WI38 (cell line): ENCODE data around the gene CAPN1.
"Not testable (repeated sequence)": the region's sequence is repeated elsewhere in the genome, so short reads cannot be mapped to it uniquely, and the experiment has no call there.

Experiments
- H3K4me3 ChIP-seq: 2 replicates; pipeline ENCODE4 v1.5.1; 2011; ENCODE audit warnings: low read depth, mild to moderate bottlenecking, control low read depth, low read length
- CTCF ChIP-seq: IDR thresholded peaks from 2 replicates; pipeline ENCODE4 v1.5.1; 2012; ENCODE audit warnings: low read depth, mild to moderate bottlenecking, control low read depth, low read length

Gene CAPN1

GRCh38 chr11:65163684-65164083 lies 18.0 kb upstream of the CAPN1 start:
- no peak for TF ChIP-seq CTCF
- no peak overlapping the region for H3K4me3 ChIP-seq

- TF ChIP-seq CTCF: no peak
- H3K4me3 ChIP-seq: no peak overlapping the region
Observed at GRCh38 chr11:65165410-65166317, 16.1 kb upstream of the CAPN1 start.

DNA sequence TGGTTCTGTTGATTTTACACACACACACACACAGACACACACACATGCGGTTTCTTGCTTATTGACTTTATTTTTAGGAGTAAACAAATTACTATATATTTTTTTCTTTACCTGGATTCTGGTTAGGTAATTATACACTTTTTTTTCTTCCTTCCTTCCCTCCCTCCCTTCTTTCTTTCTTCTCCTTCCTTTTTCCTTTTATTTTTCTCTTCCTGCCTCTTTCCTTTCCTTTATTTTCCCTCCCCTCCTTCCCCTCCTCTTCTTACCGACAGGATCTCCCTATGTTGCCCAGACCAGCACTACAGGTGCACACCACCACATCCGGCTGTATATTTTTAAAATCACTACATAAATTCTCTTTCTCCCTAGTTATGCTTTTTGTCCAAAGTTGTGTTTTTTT lies 14.8 kb upstream of the CAPN1 start:
- H3K4me3 ChIP-seq: no peak overlapping the region
- no peak for TF ChIP-seq CTCF

DNA sequence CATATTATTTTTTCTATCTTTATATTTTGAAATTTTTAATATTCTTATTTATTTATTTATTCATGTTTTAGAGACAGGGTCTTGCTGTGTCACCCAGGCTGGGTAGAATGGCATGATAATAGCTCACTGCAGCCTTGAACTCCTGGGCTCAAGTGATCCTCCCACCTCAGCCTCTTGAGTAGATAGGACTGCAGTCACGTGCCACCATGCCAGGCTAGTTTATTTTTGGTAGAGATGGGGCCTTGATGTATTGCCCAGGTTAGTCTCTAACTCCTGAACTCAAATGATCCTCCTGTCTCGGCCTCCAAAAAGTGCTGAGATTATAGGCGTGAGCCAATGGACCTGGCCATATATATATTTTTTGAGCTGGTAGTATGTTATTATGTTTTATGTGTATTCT lies 14.1 kb upstream of the CAPN1 start:
- no peak overlapping the region for H3K4me3 ChIP-seq

DNA sequence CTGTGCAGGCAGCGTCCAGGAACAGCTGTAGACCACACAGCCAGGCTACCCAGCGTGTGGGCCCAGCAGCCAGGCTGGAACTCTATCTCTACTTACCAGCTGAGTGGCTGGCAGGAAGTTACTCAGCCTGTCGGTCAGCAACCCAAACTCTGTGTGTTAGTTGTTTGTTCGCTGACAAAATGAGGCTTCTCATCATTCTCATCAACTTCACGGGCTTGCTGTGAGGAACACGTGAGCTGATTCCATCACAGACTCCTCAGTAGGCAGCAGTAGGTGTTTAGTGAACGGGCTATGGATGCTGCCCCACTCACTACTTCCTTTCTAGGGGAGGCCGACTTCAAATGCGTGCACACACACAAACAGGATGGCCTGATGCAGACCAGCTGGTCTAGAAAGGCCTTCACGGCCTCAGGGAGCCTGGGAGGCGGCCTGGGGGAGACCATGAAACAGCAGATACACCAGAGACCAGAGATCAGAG lies 12.5 kb upstream of the CAPN1 start:
- no peak for TF ChIP-seq CTCF

More for the DNA sequence above, 14.1 kb upstream of the CAPN1 start:
- no peak for TF ChIP-seq CTCF

DNA sequence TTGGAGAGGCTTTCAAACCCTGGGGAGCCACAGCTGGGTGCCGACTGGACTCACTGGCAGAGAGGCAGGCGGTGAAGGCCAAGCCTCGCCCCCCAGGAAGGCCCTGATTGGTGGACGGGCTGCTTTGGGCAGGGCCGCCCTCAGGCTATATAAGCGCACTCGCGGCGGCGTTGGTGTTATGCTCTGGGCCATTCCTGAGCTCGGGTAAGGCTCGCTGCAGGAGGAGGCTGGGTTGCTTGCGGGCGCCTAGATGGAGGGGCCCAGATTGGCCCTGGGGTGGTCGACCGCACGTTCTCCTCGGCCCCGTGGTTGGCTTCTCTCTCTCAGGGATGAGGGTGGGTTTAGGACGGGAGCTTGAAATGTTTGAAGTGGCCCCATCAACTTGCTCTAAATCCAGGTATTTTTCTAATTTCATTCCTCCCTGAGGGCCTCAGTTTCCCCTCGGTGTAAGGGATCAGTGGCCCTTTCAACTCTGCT lies 11.6 kb upstream of the CAPN1 start, which contains the start of gene SPDYC:
SPDYC (plus strand) TSS at position 176 of the 477 bp plus-strand sequence. CDS start 1,125 bp downstream, outside the sequence.
- no peak for TF ChIP-seq CTCF
- H3K4me3 ChIP-seq: no peak within 1 kb of the TSS

More for the DNA sequence above, 12.5 kb upstream of the CAPN1 start:
- H3K4me3 ChIP-seq: no peak overlapping the region

DNA sequence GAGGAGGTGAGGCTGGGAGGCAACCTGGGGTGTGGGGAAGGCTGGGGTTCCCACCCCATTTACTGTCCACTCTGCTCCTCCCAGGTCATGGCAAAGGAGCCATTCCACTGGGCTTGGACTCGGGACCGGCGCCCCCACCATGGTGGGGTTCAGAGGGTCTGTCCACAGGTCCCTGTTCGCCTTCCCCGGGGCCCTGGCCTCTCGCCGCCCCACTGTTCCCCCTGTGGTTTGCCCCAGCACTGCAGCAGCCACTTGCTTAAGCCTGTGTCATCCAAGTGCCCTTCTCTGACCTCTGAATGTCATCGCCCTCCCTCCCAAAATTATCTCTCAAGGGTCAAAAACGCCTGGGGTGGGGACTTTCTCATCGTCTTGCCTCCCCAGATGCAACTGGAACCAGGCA lies 9.1 kb upstream of the CAPN1 start:
- TF ChIP-seq CTCF: no peak
- H3K4me3 ChIP-seq: no peak overlapping the region

- H3K4me3 ChIP-seq: not testable (repeated sequence)
Observed at GRCh38 chr11:65174571-65175010, 7.1 kb upstream of the CAPN1 start.
